SK-N-MC (cell line): ENCODE results near the gene ERCC5.

Experiments
- EZH2 ChIP-seq: fragments of 200-600 bp; sonication (generic); IDR thresholded peaks from one replicate; pipeline ENCODE4 v1.6.1; 2017; ENCODE audit warnings: antibody characterized with exemption
- FOXP2 ChIP-seq: optimal IDR thresholded peaks from 2 replicates; pipeline ENCODE3; 2011; ENCODE audit warnings: mild to moderate bottlenecking, moderate library complexity; ENCODE audit not compliant: insufficient read depth; ENCODE audit errors: extremely low read length, control extremely low read depth
- POLR2AphosphoS5 ChIP-seq: IDR thresholded peaks from 2 replicates; pipeline ENCODE4 v1.6.1; 2012; ENCODE audit warnings: mild to moderate bottlenecking, low read depth, low read length, borderline replicate concordance

GRCh38 chr13:102825400-102825799, 20.4 kb upstream of the ERCC5 start:
- TF ChIP-seq POLR2AphosphoS5, result no peak
- no peak for TF ChIP-seq EZH2
- no peak for TF ChIP-seq FOXP2
